Measurements from ENCODE around the gene OR2B3. TPM values are rescaled to one million over a fixed set of nuclear protein-coding genes. Genes with fewer than 3 reads are reported as not detected.

OR2B3 gene
- total RNA-seq, 1 donor from 2014 or later, result not detected

DNA sequence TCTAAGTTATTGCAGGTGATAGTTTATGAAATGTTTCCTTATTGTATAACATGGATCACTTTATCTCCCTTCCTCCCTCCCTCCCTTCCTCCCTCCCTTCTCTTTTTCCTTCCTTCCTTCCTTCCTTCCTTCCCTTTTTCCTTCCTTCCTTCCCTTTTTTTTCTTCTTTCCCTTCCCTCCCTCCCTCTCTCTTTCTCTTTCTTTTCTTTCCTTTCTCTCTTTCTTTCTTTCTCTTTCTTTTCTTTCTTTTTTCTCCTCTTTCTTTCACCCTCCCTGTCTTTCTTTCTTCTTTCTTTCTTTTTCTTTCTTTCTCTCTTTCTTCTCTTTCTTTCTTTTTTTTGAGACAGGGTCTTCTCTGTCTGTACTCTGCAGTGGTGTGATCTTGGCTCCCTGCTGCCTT, 5.8 kb downstream of the OR2B3 start:
- FAIRE-seq, result no peak
- TF ChIP-seq, protein P1, sequence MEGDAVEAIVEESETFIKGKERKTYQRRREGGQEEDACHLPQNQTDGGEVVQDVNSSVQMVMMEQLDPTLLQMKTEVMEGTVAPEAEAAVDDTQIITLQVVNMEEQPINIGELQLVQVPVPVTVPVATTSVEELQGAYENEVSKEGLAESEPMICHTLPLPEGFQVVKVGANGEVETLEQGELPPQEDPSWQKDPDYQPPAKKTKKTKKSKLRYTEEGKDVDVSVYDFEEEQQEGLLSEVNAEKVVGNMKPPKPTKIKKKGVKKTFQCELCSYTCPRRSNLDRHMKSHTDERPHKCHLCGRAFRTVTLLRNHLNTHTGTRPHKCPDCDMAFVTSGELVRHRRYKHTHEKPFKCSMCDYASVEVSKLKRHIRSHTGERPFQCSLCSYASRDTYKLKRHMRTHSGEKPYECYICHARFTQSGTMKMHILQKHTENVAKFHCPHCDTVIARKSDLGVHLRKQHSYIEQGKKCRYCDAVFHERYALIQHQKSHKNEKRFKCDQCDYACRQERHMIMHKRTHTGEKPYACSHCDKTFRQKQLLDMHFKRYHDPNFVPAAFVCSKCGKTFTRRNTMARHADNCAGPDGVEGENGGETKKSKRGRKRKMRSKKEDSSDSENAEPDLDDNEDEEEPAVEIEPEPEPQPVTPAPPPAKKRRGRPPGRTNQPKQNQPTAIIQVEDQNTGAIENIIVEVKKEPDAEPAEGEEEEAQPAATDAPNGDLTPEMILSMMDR (IDR thresholded peaks at IDR 0.05; ENCODE audit: insufficient read depth, low read length, severe bottlenecking), result no peak
- Histone ChIP-seq H3K36me3 (ENCODE audit: control insufficient read depth, insufficient read depth, low read length) (no peaks in the 10 kb centered on the region), H3K4me3 (ENCODE audit: low read depth, low read length) (no peak overlapping the region), H3K27me3 (ENCODE audit: control insufficient read depth, insufficient read depth, low read length) (no peaks in the 10 kb centered on the region)
- DNase-seq (ENCODE audit: low read depth), result no peak

DNA sequence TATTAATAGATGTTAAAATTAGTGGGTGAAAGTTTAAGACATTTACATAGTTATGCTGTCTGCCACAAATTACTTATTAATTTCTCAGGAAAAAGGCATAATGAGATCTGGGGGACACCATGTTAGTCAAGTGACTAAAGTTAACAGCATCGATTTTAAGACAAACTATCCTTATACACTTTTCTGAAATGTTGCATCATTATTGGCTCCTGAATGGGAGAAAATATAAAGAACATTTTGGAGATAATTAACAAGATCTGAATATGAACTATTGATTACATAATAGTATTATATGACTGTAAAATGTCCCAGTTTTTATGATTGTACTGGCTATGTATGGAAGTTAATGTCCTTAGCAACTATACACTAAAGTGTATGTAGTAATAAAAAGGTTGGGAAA, 7.9 kb downstream of the OR2B3 start:
- no peak overlapping the region for H3K4me3 ChIP-seq (ENCODE audit: low read depth, low read length)
- H3K27me3 ChIP-seq (ENCODE audit: control insufficient read depth, insufficient read depth, low read length), result no peaks in the 10 kb centered on the region
- no peaks in the 10 kb centered on the region for H3K36me3 ChIP-seq (ENCODE audit: control insufficient read depth, insufficient read depth, low read length)
- FAIRE-seq, result no peak
- TF ChIP-seq, protein P1 (IDR thresholded peaks at IDR 0.05; ENCODE audit: insufficient read depth, low read length, severe bottlenecking), result no peak
- no peak for DNase-seq (ENCODE audit: low read depth)

DNA sequence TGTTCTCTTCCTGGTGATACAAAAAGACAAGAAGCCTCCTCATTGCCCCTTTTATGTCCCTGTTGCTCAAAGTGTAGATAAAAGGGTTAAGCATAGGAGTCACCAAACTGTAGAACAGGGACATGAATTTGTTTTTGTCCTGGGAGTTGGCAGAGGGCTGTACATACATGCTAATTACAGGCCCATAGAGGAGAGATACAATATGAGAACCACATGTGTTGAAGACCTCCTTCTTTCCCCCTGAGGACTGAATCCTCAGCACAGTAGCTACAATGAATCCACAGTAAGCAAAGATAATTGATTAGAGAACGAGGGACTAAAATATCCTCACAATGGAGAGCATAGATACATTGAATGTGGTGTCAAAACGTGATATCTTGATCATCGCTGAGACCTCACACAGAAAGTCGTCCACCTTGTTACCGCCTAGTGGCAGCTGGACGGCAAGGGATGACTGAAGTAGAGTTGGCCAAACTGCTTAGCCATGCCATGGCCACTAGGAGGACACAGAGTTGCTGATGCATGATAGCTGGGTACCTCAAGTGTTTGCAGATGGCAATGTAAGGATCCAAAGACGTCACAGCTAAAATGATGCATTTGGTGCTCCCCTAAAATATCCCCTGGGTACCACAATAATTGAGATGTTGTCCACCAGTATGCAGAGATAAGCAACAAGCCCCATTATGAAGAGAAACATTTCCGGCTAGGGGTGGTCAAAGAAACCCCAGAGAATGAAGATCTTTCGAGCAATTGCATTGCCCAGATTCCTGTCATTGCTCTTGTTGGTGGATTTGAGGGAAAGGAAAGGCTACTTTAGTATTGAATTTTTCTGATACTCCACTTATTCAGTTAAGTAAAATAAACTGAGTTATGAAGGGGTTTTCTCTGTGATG, 15.0 kb downstream of the OR2B3 start:
- no peaks in the 10 kb centered on the region for H3K27me3 ChIP-seq (ENCODE audit: control insufficient read depth, insufficient read depth, low read length)
- no peaks in the 10 kb centered on the region for H3K36me3 ChIP-seq (ENCODE audit: control insufficient read depth, insufficient read depth, low read length)
- TF ChIP-seq, protein P1 (IDR thresholded peaks at IDR 0.05; ENCODE audit: insufficient read depth, low read length, severe bottlenecking), result peak; percentile 77
- no peak overlapping the region for H3K4me3 ChIP-seq (ENCODE audit: low read depth, low read length)
- FAIRE-seq (peak; percentile 43), DNase-seq (ENCODE audit: low read depth) (peak; percentile 46)

DNA sequence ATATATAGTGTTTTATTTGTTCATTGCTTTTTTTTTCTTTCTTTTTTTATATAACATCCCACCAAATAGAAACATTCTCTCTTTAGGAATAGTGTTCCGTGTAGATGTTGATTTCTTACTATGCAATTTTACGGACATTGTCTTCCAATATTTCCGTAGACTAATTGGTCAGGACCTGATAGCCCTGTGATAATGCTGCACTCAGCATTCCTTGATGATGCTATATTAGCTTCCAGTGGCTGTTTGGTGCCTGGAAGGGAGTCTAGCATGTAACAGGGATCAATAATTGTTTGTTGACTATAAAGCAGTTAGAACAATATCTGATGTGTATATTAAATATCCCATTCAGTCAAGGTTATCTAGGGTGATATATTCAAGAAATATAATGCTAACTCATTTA, 35.4 kb downstream of the OR2B3 start:
- TF ChIP-seq, protein P1 (IDR thresholded peaks at IDR 0.05; ENCODE audit: insufficient read depth, low read length, severe bottlenecking), result no peak
- FAIRE-seq (no peak), DNase-seq (ENCODE audit: low read depth) (no peak)
- no peak overlapping the region for H3K4me3 ChIP-seq (ENCODE audit: low read depth, low read length)
- no peaks in the 10 kb centered on the region for H3K36me3 ChIP-seq (ENCODE audit: control insufficient read depth, insufficient read depth, low read length)
- H3K27me3 ChIP-seq (ENCODE audit: control insufficient read depth, insufficient read depth, low read length), result no peaks in the 10 kb centered on the region

DNA sequence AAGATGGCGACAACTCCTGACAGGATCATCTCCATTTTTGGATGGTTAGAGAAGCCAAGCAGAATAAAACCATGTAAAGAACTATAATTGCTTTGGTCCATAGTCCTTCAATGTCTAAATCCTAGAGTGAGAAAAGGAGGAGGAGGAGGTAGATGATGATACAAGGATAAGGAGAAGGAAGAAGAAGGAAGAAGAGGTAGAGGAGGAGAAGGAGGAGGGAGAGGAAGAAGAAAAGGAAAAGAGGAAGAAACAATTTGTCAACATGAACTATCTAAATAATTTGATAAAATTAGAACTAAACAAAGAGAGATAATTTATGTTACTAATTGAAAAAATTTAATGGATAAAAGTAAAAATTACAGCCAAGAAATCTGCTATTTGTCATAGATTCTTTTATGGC, 42.0 kb downstream of the OR2B3 start, which contains the start of gene OR2W1:
OR2W1 (minus strand) TSS at position 101 of the 400 bp plus-strand sequence; CDS start at position 101, 0 bp downstream.
- FAIRE-seq (no peak), DNase-seq (ENCODE audit: low read depth) (no peak)
- TF ChIP-seq, protein P1 (IDR thresholded peaks at IDR 0.05; ENCODE audit: insufficient read depth, low read length, severe bottlenecking), result no peak
- no peaks in the 10 kb centered on the region for H3K27me3 ChIP-seq (ENCODE audit: control insufficient read depth, insufficient read depth, low read length)
- H3K4me3 ChIP-seq (ENCODE audit: low read depth, low read length), result no peak within 1 kb of the TSS
- H3K36me3 ChIP-seq (ENCODE audit: control insufficient read depth, insufficient read depth, low read length), result no peaks in the 10 kb centered on the region

Other genes with a start within 250 kb of the OR2B3 start
- 27.0 and 39.0 TPM in 2 replicates for gene TRIM27, start 163.3 kb downstream of the OR2B3 start, total RNA-seq
- gene ZNF311, start 82.0 kb downstream of the OR2B3 start, total RNA-seq, result 3.8 and 3.9 TPM in 2 replicates
- not detected in 2 replicates for gene OR2W1, start 42.1 kb downstream of the OR2B3 start, total RNA-seq
- gene OR2J1, start 12.2 kb upstream of the OR2B3 start, total RNA-seq, result not detected in 2 replicates
- gene OR2J3, start 20.7 kb upstream of the OR2B3 start, total RNA-seq, result not detected in 2 replicates
- not detected in 2 replicates for gene OR2J2, start 83.6 kb upstream of the OR2B3 start, total RNA-seq
- not detected in 2 replicates for gene OR14J1, start 214.4 kb upstream of the OR2B3 start, total RNA-seq

Measured in bronchial epithelial cell (primary cell).